ENCODE results near the gene SERINC5.

Gene SERINC5

GRCh38 chr5:80168388-80169028, 87.3 kb downstream of the SERINC5 start:
- no peaks in the 10 kb centered on the region for H3K9me2 ChIP-seq (replicated peaks; ENCODE audit: insufficient read depth, low read length)
- H4K20me1 ChIP-seq (ENCODE audit: insufficient read depth, low read length), result no peaks in the 10 kb centered on the region
- no peak overlapping the region for H3K9ac ChIP-seq (ENCODE audit: low read length)
- H3K79me2 ChIP-seq (ENCODE audit: low read length), result no peaks in the 10 kb centered on the region
- H3K36me3 ChIP-seq (replicated peaks; ENCODE audit: insufficient read depth, low read length), result no peaks in the 10 kb centered on the region
- H3K27me3 ChIP-seq (replicated peaks; ENCODE audit: insufficient read depth, low read length), result no peaks in the 10 kb centered on the region
- no peak overlapping the region for H3K27ac ChIP-seq (ENCODE audit: low read length)
- no peaks in the 10 kb centered on the region for H3K9me3 ChIP-seq (replicated peaks; ENCODE audit: insufficient read depth, low read length)
- H3F3A ChIP-seq (ENCODE audit: insufficient read depth, low read length), result no peaks in the 10 kb centered on the region
- no peak overlapping the region for H3K4me2 ChIP-seq (ENCODE audit: low read depth, low read length)
- no peak overlapping the region for H2AFZ ChIP-seq (ENCODE audit: low read length)
- no peaks in the 10 kb centered on the region for H3K4me1 ChIP-seq (ENCODE audit: low read length)
- no peak for DNase-seq
- TF ChIP-seq CTCF (IDR thresholded peaks at IDR 0.05; ENCODE audit: low read length) (no peak), EZH2 (optimal IDR thresholded peaks at IDR 0.05; ENCODE audit: low read depth, low read length) (no peak), EZH2phosphoT487 (IDR thresholded peaks at IDR 0.05; ENCODE audit: low read length) (no peak)
- no peak overlapping the region for H3K4me3 ChIP-seq (ENCODE audit: low read length)

- Histone ChIP-seq H3K9me3 (replicated peaks; ENCODE audit: insufficient read depth, low read length) (no peaks in the 10 kb centered on the region), H3K4me1 (ENCODE audit: low read length) (no peaks in the 10 kb centered on the region), H3K9me2 (replicated peaks; ENCODE audit: insufficient read depth, low read length) (no peaks in the 10 kb centered on the region)
Measured at GRCh38 chr5:80165452-80165851, 90.4 kb downstream of the SERINC5 start.

GRCh38 chr5:80161165-80161564, 94.7 kb downstream of the SERINC5 start:
- TF ChIP-seq CTCF (IDR thresholded peaks at IDR 0.05; ENCODE audit: low read length) (no peak), EZH2 (optimal IDR thresholded peaks at IDR 0.05; ENCODE audit: low read depth, low read length) (no peak), EZH2phosphoT487 (IDR thresholded peaks at IDR 0.05; ENCODE audit: low read length) (no peak)
- H3K4me2 ChIP-seq (ENCODE audit: low read depth, low read length), result no peak overlapping the region

More at GRCh38 chr5:80165452-80165851, 90.4 kb downstream of the SERINC5 start:
- Histone ChIP-seq H3K4me2 (ENCODE audit: low read depth, low read length) (no peak overlapping the region), H3K9ac (ENCODE audit: low read length) (no peak overlapping the region), H3F3A (ENCODE audit: insufficient read depth, low read length) (no peaks in the 10 kb centered on the region), H3K36me3 (replicated peaks; ENCODE audit: insufficient read depth, low read length) (no peaks in the 10 kb centered on the region), H3K79me2 (ENCODE audit: low read length) (no peaks in the 10 kb centered on the region), H3K4me3 (ENCODE audit: low read length) (no peak overlapping the region), H3K27ac (ENCODE audit: low read length) (no peak overlapping the region), H3K27me3 (replicated peaks; ENCODE audit: insufficient read depth, low read length) (no peaks in the 10 kb centered on the region), H4K20me1 (ENCODE audit: insufficient read depth, low read length) (no peaks in the 10 kb centered on the region), H2AFZ (ENCODE audit: low read length) (no peak overlapping the region)
- DNase-seq, result no peak
- no peak for TF ChIP-seq CTCF (IDR thresholded peaks at IDR 0.05; ENCODE audit: low read length)
- no peak for TF ChIP-seq EZH2phosphoT487 (IDR thresholded peaks at IDR 0.05; ENCODE audit: low read length)
- TF ChIP-seq EZH2 (optimal IDR thresholded peaks at IDR 0.05; ENCODE audit: low read depth, low read length), result no peak

More at GRCh38 chr5:80161165-80161564, 94.7 kb downstream of the SERINC5 start:
- H3K9me3 ChIP-seq (replicated peaks; ENCODE audit: insufficient read depth, low read length), result no peaks in the 10 kb centered on the region
- H3K36me3 ChIP-seq (replicated peaks; ENCODE audit: insufficient read depth, low read length), result no peaks in the 10 kb centered on the region
- H4K20me1 ChIP-seq (ENCODE audit: insufficient read depth, low read length), result no peaks in the 10 kb centered on the region
- DNase-seq, result no peak
- no peaks in the 10 kb centered on the region for H3F3A ChIP-seq (ENCODE audit: insufficient read depth, low read length)
- H3K9me2 ChIP-seq (replicated peaks; ENCODE audit: insufficient read depth, low read length), result no peaks in the 10 kb centered on the region
- H3K79me2 ChIP-seq (ENCODE audit: low read length), result no peaks in the 10 kb centered on the region
- H2AFZ ChIP-seq (ENCODE audit: low read length), result no peak overlapping the region
- H3K27me3 ChIP-seq (replicated peaks; ENCODE audit: insufficient read depth, low read length), result no peaks in the 10 kb centered on the region
- H3K9ac ChIP-seq (ENCODE audit: low read length), result no peak overlapping the region
- H3K4me1 ChIP-seq (ENCODE audit: low read length), result no peaks in the 10 kb centered on the region
- H3K27ac ChIP-seq (ENCODE audit: low read length), result no peak overlapping the region
- H3K4me3 ChIP-seq (ENCODE audit: low read length), result no peak overlapping the region

Data from MM.1S (cell line).